Spleen (tissue), 11 donors: ENCODE results near the gene ICOS. TPM values are rescaled to one million over a fixed set of nuclear protein-coding genes. Genes with fewer than 3 reads are reported as not detected.
A peak's percentile ranks its signal among the peaks of the same experiment; 100 is the strongest.
"Not testable (repeated sequence)": the region's sequence is repeated elsewhere in the genome, so short reads cannot be mapped to it uniquely, and the experiment has no call there.

Source experiments
- DNase-seq: peaks from one replicate; pipeline ENCODE4 v3.0.0-alpha.2; 2020
- H3K27ac ChIP-seq, 8 donors: fragments of 200-600 bp; sonication (generic) in 7 of 8; 1 replicate in 4 of 8; 2 replicates in 4 of 8; pipeline versions ENCODE4 v1.5.0 to v1.8.0; 2016 to 2021; ENCODE audit warnings: inconsistent platforms in 4 of 8, mild to moderate bottlenecking in 4 of 8, moderate library complexity in 1 of 8
- H3K27me3 ChIP-seq, 7 donors: fragments of 200-600 bp; sonication (generic) in 6 of 7; replicated peaks in 1 of 7; 1 replicate in 4 of 7; 2 replicates in 3 of 7; pipeline versions ENCODE4 v1.5.0 to v1.8.0; 2016 to 2021; ENCODE audit warnings: inconsistent platforms in 3 of 7, mild to moderate bottlenecking in 1 of 7
- H3K36me3 ChIP-seq, 6 donors: fragments of 200-600 bp; sonication (generic) in 5 of 6; 1 replicate in 4 of 6; 2 replicates in 2 of 6; pipeline versions ENCODE4 v1.5.0 to v1.8.0; 2016 to 2021; ENCODE audit warnings: inconsistent platforms in 2 of 6
- H3K4me1 ChIP-seq, 6 donors: fragments of 200-600 bp; sonication (generic) in 5 of 6; 1 replicate in 3 of 6; 2 replicates in 3 of 6; pipeline versions ENCODE4 v1.5.0 to v1.8.0; 2016 to 2021; ENCODE audit warnings: inconsistent platforms in 3 of 6
- H3K4me3 ChIP-seq, 8 donors: fragments of 200-600 bp; sonication (generic) in 7 of 8; 1 replicate in 4 of 8; 2 replicates in 4 of 8; pipeline versions ENCODE4 v1.5.0 to v1.8.0; 2016 to 2021; ENCODE audit warnings: inconsistent platforms in 4 of 8, mild to moderate bottlenecking in 4 of 8, moderate library complexity in 2 of 8
- H3K9me3 ChIP-seq, 8 donors: fragments of 200-600 bp; sonication (generic) in 7 of 8; 1 replicate in 4 of 8; 2 replicates in 4 of 8; pipeline versions ENCODE4 v1.5.0 to v1.8.0; 2016 to 2021; ENCODE audit warnings: inconsistent platforms in 4 of 8
- POLR2A ChIP-seq, 3 donors: fragments of 450-650 bp; IDR thresholded peaks; one replicate each; pipeline ENCODE4 v1.5.1; 2017; ENCODE audit warnings: antibody characterized with exemption in 3 of 3, mild to moderate bottlenecking in 1 of 3
- POLR2AphosphoS5 ChIP-seq, 3 donors: sonication (generic); formaldehyde crosslinking; IDR thresholded peaks; one replicate each; pipeline ENCODE4 v1.5.1; 2017; ENCODE audit warnings: antibody characterized with exemption in 3 of 3
- WGBS, 5 donors: extraction: QIAGEN DNeasy Blood & Tissue Kit in 3 of 5; methylation state at CpG; one replicate each; pipeline versions ENCODE4 v1.1.5 to v1.1.7; 2013 to 2018; 5-methylcytosine and 5-hydroxymethylcytosine counted together
- intact Hi-C: fragments of 100-400 bp; cut with DNase I; formaldehyde crosslinking; loops from one replicate; pipeline ENCODE4 v1.15.0; 2023; ENCODE audit warnings: low total_unique reads
- polyA plus RNA-seq, 3 donors: library from polyadenylated mRNA; stranded (reverse); fragments of 200-250 nt; gene quantifications; one replicate each; pipeline ENCODE4 v1.2.1, GENCODE V29; 2013
- total RNA-seq, 7 donors: library from RNA; depleted of rRNA in 3 of 7; stranded (reverse); fragments of >200 nt in 3 of 7; fragmentation: NEBNext Ultra II Directional in 4 of 7; extraction: Animal tissue kit (Norgen Biotek cat#: 25700) in 4 of 7; gene quantifications; one replicate each; pipeline versions ENCODE4 v1.1.0 to v1.2.1, GENCODE V29; 2016 to 2021
- TF ChIP-seq, protein P1 (sequence below), 11 experiments: fragments of 200-600 bp in 7 of 11; fragments of 450-650 bp in 4 of 11; sonication (generic) in 4 of 11; IDR thresholded peaks in 8 of 11; conservative IDR thresholded peaks in 3 of 11; 1 replicate in 7 of 11; 2 replicates in 4 of 11; pipeline versions ENCODE4 v1.4.0 to v1.8.0; 2016 to 2021; ENCODE audit warnings: antibody characterized with exemption in 11 of 11, inconsistent platforms in 4 of 11, mild to moderate bottlenecking in 1 of 11
- donor health status: healthy with polysubstance abuse.
- donor health status: DM: no; HTN: no; CAD: no; lungs with moderate emphysema.
- donor health status: DM: no; HTN: no; CAD: no.
- donor health status: Bipolar disorder and iron deficiency.
- donor health status: healthy.
- donor health status: DM: no; HTN: no; CAD: no.
- donor health status: DM: yes; HTN: yes; CAD: no.

Gene ICOS
- total and polyA plus RNA-seq, 10 donors, result 1.2 to 5.0 (median 3.6) TPM

DNA sequence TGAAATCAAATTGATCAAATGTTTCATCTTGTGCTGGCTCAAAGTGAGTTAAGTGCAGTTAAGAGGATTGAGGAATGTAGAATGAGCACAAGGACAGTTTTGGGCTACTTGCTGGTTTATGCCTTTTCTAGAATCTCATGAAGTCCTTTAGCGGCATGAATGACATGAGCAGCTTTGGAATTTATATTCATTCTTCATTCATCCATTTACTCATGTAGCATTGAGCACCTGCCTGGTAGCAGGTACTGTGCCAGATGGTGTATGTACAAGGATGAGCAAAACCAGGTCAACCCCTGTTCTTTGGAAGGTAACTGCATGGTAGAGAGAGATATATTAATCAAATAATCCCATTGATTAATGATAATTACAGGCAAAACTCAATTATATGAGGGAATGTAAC is 1.2 kb downstream of the ICOS start:
- DNase-seq, result no peak
- peak overlapping the region in 3 of 8 donors; percentile 27 to 64 (median 48) for H3K27ac ChIP-seq
- H3K27me3 ChIP-seq, result no peaks in the 10 kb centered on the region
- intact Hi-C loops, result no loop called here
- peaks cover 0 to 42% (median 2%) of the 10 kb centered on the region in 6 donors for H3K4me1 ChIP-seq
- peak overlapping the region in 7 of 8 donors; percentile 9 to 57 (median 28) for H3K4me3 ChIP-seq
- no peaks in the 10 kb centered on the region for H3K36me3 ChIP-seq
- TF ChIP-seq, protein P1, sequence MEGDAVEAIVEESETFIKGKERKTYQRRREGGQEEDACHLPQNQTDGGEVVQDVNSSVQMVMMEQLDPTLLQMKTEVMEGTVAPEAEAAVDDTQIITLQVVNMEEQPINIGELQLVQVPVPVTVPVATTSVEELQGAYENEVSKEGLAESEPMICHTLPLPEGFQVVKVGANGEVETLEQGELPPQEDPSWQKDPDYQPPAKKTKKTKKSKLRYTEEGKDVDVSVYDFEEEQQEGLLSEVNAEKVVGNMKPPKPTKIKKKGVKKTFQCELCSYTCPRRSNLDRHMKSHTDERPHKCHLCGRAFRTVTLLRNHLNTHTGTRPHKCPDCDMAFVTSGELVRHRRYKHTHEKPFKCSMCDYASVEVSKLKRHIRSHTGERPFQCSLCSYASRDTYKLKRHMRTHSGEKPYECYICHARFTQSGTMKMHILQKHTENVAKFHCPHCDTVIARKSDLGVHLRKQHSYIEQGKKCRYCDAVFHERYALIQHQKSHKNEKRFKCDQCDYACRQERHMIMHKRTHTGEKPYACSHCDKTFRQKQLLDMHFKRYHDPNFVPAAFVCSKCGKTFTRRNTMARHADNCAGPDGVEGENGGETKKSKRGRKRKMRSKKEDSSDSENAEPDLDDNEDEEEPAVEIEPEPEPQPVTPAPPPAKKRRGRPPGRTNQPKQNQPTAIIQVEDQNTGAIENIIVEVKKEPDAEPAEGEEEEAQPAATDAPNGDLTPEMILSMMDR (IDR thresholded peaks at IDR 0.05 in 8 of 11, conservative IDR thresholded peaks at IDR 0.05 in 3 of 11), result no peak
- TF ChIP-seq POLR2A (IDR thresholded peaks at IDR 0.05) (no peak), POLR2AphosphoS5 (IDR thresholded peaks at IDR 0.05) (no peak)
- H3K9me3 ChIP-seq, result no peaks in the 10 kb centered on the region
- WGBS, 5 donors, result 78 to 97% (median 90%) methylated on average over 1 of the region's 1 CpG

DNA sequence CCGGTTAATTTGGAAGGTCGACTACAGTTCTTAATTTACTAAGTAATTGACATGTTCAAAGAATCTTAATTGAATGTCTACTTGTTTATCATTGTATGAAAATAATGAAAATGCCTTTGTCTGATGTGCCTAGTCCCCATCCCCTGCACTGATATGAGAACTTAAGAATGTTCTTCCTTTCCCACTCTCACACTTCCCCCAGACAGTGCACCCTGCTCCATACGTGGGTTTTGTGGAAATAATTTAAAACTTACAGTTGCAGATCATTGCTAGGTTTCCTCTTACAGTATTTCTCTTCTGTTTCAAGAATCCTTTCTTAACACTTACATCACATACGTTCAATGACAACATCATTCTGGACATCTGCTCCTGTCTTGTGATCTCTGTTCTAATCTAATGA is 3.5 kb downstream of the ICOS start:
- intact Hi-C loops, result no loop called here
- Histone ChIP-seq H3K4me1 (peaks cover 0 to 28% (median 0%) of the 10 kb centered on the region in 6 donors), H3K4me3 (peak overlapping the region in 3 of 8 donors; percentile 16 to 57 (median 19)), H3K27ac (peak overlapping the region in 1 of 8 donors; percentile 18), H3K9me3 (no peaks in the 10 kb centered on the region), H3K36me3 (no peaks in the 10 kb centered on the region), H3K27me3 (no peaks in the 10 kb centered on the region)
- no peak for DNase-seq
- TF ChIP-seq POLR2AphosphoS5 (IDR thresholded peaks at IDR 0.05) (no peak), POLR2A (IDR thresholded peaks at IDR 0.05) (no peak)
- TF ChIP-seq, protein P1 (IDR thresholded peaks at IDR 0.05 in 8 of 11, conservative IDR thresholded peaks at IDR 0.05 in 3 of 11), result no peak
- WGBS, 5 donors, result 57 to 68% (median 60%) methylated on average over 4 of the region's 4 CpGs

DNA sequence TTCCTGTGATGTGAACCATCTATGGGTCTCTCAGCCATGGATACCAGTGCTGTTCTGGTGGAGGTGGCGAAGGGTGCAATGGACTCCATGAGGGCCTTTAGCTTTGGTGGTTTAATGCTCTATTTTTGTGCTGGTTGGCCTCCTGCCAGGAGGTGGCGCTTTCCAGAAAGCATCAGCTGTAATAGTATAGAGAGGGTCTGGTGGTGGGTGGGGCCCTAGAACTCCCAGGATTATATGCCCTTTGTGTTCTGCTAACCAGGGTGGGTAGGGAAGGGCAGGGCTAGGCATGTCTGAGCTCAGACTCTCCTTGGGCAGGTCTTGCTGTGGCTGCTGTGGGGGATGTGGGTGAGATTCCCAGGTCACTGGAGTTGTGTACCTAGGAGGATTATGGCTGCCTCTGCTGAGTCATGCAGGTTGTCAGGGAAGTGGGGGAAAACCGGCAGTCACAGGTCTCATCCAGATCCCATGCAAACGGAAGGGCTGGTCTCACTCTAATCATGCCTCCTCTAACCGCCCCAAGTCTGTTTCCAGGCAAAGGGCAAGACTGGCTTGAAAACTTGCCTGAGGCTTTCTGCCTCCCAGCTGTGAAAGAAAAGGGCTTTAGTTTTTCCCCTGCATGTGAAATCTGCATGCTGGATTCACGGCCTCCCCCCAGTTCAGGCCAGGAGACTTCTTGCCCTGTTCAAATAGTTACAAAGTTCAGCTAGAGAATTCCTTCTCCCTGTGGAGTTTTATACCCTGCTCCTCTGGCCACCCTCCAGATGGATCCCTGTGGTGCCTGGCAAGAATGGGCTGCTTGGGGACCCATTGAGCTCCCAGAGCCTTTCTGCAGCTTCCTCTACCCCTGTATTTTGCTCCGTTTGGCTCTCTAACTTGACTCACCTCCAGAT is 7.2 kb downstream of the ICOS start:
- intact Hi-C loops, DNase-seq, H3K27me3 ChIP-seq, H3K36me3 ChIP-seq, H3K27ac ChIP-seq, H3K9me3 ChIP-seq, H3K4me3 ChIP-seq: not testable (repeated sequence)
- 89 to 96% (median 92%) methylated on average over 7 of the region's 7 CpGs for WGBS, 5 donors
- peaks cover 0 to 36% (median 0%) of the 10 kb centered on the region in 6 donors for H3K4me1 ChIP-seq

DNA sequence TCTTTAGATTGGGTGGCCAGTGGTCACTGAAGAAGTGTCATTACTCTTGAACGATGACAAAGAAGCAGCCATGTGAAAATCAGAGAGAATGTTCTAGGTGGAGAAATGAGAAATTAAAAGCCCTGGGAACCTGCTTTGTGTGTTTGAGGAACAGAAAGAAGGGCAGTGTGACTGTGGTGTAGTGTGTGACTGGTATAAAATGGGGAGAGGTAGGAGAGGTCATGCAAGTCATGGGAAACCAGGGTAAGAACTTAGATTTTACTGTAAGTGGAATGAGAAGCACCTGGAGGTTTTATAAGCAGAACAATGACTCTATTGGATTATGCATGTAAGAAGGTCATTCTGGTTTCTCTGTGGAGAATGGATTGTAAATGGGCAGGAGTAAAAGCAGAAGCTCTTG is 12.2 kb downstream of the ICOS start:
- peaks cover 0 to 58% (median 0%) of the 10 kb centered on the region in 6 donors for H3K4me1 ChIP-seq
- no peaks in the 10 kb centered on the region for H3K36me3 ChIP-seq
- no peaks in the 10 kb centered on the region for H3K9me3 ChIP-seq
- intact Hi-C loops, result no loop called here
- no peak overlapping the region for H3K4me3 ChIP-seq
- no peak overlapping the region for H3K27ac ChIP-seq
- no peak for DNase-seq
- WGBS, 5 donors, result 68 to 74% (median 69%) methylated on average over 1 of the region's 1 CpG
- TF ChIP-seq POLR2AphosphoS5 (IDR thresholded peaks at IDR 0.05), result no peak
- TF ChIP-seq, protein P1 (IDR thresholded peaks at IDR 0.05 in 8 of 11, conservative IDR thresholded peaks at IDR 0.05 in 3 of 11), result no peak
- no peak for TF ChIP-seq POLR2A (IDR thresholded peaks at IDR 0.05)
- no peaks in the 10 kb centered on the region for H3K27me3 ChIP-seq
